NCI-H1436 treated with DMSO at 0.1 percent for 48 hours (cell line): ENCODE data around the gene SCAP.
A peak's percentile ranks its signal among the peaks of the same experiment; 100 is the strongest.
"Not testable (repeated sequence)": the region's sequence is repeated elsewhere in the genome, so short reads cannot be mapped to it uniquely, and the experiment has no call there.

Experiments used
- DNase-seq: peaks from one replicate; lab custom pipeline; 2025; lab: John Stamatoyannopoulos, UW

SCAP gene

DNA sequence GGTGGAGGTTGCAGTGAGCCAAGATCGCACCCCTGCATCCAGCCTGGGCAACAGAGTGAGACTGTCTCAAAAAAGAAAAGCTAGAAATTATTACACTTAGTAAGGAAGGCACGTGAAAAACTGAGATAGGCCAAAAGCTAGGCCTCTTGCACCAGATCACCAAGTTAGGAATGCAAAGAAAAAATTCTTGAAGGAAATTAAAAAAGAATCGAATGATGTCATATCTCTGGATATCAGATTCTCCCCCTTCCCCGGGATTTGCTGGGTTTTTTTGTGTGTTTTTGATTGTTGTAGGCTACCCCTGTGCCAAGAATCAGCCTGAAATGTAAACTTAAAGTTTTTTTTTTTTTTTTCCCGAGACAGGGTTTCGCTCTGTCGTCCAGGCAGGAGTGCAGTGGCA lies 77.5 kb downstream of the SCAP start:
- no peak for DNase-seq

- no peak for DNase-seq
Measured at GRCh38 chr3:47394881-47395280, 80.9 kb downstream of the SCAP start.

DNA sequence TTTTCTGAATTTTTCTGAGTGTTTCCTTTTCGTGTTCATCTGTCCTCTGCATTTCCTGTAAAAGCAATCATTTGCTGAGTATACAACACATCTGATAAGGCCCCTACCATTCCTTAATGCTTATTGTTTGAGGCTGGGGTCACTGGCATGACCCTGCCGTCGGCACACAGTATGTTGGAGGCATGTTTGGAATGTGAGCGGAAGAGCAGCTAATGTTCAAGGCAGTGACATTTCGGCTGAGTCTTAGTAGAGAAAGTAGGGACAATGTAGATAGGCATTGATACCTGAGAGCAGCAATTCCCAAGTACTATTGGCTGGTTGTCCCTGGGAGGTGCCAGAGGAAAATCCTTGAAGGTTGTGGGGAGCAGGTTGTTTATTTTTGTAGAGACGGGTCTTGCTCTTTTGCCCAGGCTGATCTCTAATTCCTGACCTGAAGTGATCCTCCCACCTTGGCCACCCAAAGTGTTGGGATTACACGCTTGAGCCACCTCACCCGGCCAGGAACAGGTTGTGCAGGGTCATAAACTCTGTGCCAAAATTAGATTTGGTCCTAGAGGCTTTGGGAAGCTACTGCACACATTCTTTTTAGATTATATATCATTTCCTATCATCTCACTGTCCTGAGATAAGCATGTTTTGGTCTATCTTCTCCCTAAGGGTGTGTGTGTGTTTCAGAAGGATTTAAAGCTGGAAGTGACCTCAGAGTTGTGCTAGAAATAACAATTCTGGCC lies 81.4 kb downstream of the SCAP start:
- no peak for DNase-seq

DNA sequence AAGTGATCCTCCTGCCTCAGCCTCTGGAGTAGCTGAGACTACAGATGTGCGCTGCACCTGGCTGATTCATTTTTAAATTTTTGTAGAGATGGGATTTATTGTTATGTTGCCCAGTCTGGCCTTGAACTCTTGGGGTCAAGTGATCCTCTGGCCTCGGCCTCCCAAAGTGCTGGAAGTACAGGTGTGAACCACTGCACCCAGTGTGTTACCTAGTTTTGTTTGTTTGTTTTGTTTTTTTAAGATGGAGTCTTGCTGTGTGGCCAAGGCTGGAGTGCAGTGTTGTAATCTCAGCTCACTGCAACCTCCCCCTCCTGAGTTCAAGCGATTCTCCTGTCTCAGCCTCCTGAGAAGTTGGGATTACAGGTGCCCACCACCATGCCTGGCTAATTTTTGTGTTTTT lies 82.8 kb downstream of the SCAP start:
- no peak for DNase-seq

GRCh38 chr3:47385796-47386195 lies 89.9 kb downstream of the SCAP start:
- DNase-seq: no peak

GRCh38 chr3:47385007-47385406 lies 90.7 kb downstream of the SCAP start:
- DNase-seq: no peak

DNA sequence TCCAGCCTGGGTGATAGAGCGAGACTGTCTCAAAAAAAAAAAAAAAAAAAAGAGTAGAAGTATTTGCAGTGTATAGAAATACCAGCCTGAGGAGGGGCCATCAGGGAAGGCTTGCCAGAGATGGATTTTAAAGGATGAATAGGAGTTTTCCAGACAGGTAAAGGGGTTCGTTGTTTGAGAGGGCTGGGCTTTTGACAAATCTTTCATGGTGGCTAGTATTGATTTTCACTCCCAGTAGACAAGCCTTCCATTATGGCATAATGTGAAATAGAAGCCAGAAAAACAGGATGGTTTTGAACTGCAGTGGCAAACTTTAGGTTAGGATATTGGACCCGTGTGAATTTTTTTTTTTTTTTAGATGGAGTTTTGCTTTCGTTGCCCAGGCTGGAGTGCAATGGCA lies 91.3 kb downstream of the SCAP start:
- no peak for DNase-seq

DNA sequence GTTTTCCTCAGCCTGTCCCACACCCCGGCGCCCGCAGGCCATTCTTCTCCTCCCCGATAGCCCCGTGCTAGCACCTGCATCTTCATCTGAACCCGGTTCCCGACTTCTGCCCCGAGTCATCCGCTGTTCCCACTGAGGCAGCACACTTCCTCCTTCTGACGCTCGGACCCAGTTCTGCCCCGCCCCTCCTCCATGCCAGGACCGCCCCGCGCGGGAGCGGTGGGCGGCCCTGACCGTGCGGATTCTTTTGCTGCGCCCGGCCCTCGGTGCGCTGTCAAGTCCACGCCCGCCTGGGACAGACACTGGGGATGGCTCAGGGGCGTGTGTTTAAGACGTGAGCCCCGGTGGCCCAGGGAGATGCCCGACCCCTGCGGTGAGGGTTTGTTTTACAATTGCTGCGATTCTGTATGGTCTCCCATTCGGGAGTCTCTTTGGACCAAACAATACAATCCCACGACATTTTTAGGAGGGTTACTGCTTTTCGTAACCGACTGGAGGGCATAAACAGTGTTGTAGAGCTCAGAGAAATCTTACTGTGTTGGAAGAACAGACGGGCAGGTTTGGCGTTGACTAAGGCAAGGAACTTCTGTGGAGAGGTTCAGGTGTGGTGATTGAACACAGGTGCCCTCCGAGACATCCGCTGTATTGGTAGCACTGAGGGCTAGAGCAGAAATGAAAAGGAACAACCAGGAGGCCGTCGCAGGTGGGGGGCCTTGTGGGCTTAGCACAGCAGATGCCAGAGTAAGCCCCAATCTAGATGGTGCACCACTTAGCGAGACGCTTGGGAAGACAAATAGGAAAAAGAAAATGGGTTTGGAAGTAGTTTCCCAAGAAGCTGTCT lies 94.2 kb downstream of the SCAP start:
- DNase-seq: no peak

- peak; percentile 78 for DNase-seq
Measured at GRCh38 chr3:47380601-47381316, 95.0 kb downstream of the SCAP start, which contains the start of gene PTPN23. PTPN23 (plus strand) TSS chr3:47381021; CDS start chr3:47381097, 76 bp downstream.

DNA sequence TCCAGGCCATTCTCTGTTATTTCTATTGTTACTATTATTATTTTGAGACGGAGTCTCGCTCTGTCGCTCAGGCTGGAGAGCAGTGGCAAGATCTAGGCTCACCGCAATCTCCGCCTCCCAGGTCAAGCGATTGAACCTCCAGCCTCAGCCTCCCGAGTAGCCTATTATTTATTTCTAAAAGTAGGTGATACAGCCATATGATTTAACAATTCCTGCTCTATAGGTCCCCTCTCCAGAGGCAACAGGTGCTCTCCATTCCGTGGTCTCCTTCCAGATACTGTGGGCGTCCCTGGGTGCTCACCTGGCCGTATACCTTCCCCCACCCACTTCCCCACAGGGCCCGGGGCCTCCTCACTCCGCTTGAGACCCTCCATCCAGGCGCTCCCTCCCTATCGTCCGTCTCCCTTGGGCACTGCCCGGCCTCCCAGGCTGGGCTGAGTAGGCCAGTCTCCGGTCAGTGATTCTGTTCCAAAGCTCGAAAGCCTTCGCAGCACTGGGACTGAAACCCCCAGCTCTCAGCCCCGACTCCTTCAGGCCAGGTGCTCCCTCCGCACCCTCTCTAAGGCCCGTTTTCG lies 95.6 kb downstream of the SCAP start:
- DNase-seq: no peak

DNA sequence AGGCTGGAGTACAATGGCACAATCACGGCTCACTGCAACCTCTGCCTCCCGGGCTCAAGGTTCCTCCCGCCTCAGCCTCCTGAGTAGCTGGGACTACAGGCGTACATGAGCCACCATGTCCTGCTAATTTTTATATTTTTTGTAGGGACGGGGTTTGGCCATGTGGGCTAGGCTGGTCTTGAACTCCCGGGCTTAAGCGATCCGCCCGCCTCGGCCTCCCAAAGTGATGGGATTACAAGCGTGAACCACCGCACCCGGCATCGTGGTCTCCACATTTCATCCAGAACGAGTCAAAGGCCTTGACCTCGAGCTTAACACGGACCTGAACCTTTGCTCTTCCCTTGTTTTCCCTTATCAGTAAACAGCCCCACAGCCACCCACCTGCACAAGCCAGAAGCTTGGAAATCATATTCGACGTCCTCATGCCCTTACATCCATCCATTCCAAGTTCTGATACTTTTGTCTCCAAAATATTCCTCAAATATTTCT lies 96.3 kb downstream of the SCAP start:
- DNase-seq: no peak

DNA sequence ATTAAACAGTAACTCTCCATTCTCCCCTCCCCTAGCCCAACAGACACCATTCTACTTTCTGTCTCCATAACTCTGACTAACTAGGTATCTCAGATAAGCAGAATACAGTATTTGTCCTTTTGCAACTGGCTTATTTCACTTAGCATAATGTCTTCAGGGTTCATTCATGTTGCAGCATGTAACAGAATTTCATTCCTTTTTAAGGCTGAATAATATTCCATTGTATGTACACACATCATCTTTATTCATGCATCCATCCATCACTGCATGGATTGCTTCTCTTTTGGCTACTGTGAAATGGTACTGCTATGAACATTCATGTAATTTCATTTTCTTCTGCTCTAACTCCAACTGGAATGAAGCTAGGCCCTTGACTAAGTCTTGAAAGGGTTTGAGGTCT lies 96.9 kb downstream of the SCAP start:
- no peak for DNase-seq

- no peak for DNase-seq
Measured at GRCh38 chr3:47377186-47377585, 98.6 kb downstream of the SCAP start.

DNA sequence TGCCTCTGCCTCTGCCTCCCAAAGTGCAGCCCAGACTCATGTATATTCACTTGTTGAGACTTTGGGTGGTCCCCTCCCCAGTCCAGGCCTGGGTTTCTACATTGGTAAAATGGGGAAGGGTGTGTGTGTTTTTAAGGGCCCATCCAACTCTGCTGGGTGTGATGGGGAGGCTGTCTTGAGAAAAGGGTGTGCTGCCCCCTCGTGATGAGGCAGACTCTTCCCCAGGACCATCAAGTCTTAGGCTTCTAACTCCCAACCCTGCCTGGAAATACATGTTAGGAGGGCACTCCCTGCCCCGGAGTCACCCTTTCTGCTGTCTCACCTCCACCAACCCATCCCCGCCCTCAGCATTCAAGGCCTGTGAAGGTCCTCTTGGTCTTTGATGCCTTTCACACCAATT lies 99.3 kb downstream of the SCAP start:
- DNase-seq: no peak

- DNase-seq: no peak
Measured at GRCh38 chr3:47374587-47374986, 101.2 kb downstream of the SCAP start.

GRCh38 chr3:47370887-47371697 lies 104.6 kb downstream of the SCAP start:
- no peak for DNase-seq

DNA sequence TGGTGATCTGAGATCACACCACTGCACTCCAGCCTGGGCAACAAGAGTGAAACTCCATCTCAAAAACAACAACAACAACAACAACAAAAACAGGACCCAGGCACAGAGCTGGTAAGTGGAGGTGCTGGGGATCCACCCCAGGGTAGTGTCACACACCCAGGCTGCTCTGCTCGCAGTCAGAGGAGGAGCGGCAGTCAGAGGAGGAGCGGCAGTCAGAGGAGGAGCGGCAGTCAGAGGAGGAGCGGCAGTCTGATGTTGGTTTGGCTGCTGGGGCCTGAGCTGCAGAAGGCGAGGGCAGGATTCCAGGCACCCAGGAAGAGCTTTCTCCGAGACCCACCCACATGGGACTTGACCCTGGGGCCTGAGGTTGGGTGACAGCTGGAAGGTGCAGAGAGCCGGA lies 105.7 kb downstream of the SCAP start:
- not testable (repeated sequence) for DNase-seq

GRCh38 chr3:47367631-47368030 lies 108.1 kb downstream of the SCAP start:
- DNase-seq: no peak

DNA sequence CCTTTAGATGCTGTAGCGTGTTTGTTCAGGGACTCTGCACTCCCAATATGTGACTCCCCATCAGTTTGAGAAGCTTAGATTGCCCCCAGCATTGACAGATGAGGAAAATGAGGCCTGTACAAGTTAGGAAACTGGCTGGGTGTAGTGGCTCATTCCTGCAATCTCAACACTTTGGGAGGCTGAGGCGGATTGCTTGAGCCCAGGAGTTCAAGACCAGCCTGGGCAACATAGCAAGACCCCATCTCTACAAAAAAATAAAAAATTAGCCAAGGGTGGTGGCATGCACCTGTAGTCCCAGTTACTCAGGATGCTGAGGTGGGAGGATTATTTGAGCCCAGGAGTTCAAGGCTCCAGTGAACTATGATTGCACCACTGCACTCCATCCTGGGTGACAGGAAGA lies 108.9 kb downstream of the SCAP start:
- DNase-seq: no peak

- no peak for DNase-seq
Measured at GRCh38 chr3:47365213-47366153, 110.3 kb downstream of the SCAP start.
